ENCODE data around the gene GDF9. TPM values are rescaled to one million over a fixed set of nuclear protein-coding genes. Genes with fewer than 3 reads are reported as not detected.

Gene GDF9
- total and polyA plus RNA-seq, 2 donors (not counting 3 experiments of a cell fraction or from before 2014, with no cell fraction given) = 0.07 TPM; not detected in 1

DNA sequence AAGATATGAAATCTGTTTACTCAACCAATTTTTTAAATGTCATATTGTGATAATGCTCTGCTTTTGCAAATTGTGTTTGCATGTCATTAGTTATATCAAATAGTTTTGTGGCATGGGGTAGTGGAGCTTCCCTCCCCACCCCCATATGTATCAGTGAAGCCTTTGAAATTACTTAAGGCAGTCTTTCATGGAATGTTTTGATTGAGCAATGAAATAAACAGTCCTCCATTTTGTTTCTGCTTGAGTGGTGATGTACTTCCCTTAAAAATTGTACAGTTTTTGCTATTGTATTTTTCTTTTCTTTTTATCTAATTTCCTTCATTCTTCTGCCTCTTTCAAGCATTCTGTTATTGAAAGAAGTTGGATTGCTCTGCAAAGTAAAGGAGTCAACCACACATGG, 49.7 kb downstream of the GDF9 start:
- dilution Hi-C loops (cut with MboI; ENCODE audit: extremely low pct_ligation_motif_present, low sequenced_read_pairs) = no loop called here
- BruUV-seq (replicated peaks) = no TSS peak
- H3K27me3 ChIP-seq (ENCODE audit: control insufficient read depth in 2 of 2, insufficient read depth in 2 of 2, low read length in 2 of 2) = peaks cover 13 to 24% of the 10 kb centered on the region in 2 experiments

More for the DNA sequence above, 49.7 kb downstream of the GDF9 start:
- no peak overlapping the region for H3K4me3 ChIP-seq (replicated peaks in 1 of 3; ENCODE audit: insufficient read depth in 1 of 3, low read depth in 1 of 3, low read length in 3 of 3)
- H3K9me3 ChIP-seq (replicated peaks; ENCODE audit: control insufficient read depth, insufficient read depth, low read length) = no peaks in the 10 kb centered on the region
- DNase-seq (ENCODE audit: low read depth, low spot score) (no peak), FAIRE-seq (no peak)
- intact Hi-C loops (cut with micrococcal nuclease) = no loop called here
- no peaks in the 10 kb centered on the region for H3K36me3 ChIP-seq (ENCODE audit: control insufficient read depth in 2 of 2, extremely low read depth in 1 of 2, insufficient read depth in 2 of 2, low read length in 2 of 2)
- no peaks in the 10 kb centered on the region for H3K79me2 ChIP-seq (ENCODE audit: control insufficient read depth, insufficient read depth, low read length)
- no peak overlapping the region for H3K4me2 ChIP-seq (ENCODE audit: insufficient read depth, low read length)
- no peak overlapping the region for H2AFZ ChIP-seq (ENCODE audit: low read depth, low read length)
- TF ChIP-seq POLR2A (IDR thresholded peaks at IDR 0.05; ENCODE audit: low read depth, low read length) (no peak), EZH2 (IDR thresholded peaks at IDR 0.05; ENCODE audit: borderline replicate concordance, low read depth, low read length, severe bottlenecking) (no peak), MYC (IDR thresholded peaks at IDR 0.05; ENCODE audit: low read depth, low read length) (no peak), POLR2AphosphoS5 (IDR thresholded peaks at IDR 0.05; ENCODE audit: insufficient read depth, low read depth, low read length) (no peak), JUN (IDR thresholded peaks at IDR 0.05; ENCODE audit: borderline replicate concordance, insufficient read depth, insufficient read length, low read depth) (no peak), GATA2 (IDR thresholded peaks at IDR 0.05; ENCODE audit: insufficient read depth, insufficient read length, low read depth, low read length) (no peak), FOS (IDR thresholded peaks at IDR 0.05; ENCODE audit: borderline replicate concordance, insufficient read depth, low read length) (no peak)
- TF ChIP-seq, protein P1, sequence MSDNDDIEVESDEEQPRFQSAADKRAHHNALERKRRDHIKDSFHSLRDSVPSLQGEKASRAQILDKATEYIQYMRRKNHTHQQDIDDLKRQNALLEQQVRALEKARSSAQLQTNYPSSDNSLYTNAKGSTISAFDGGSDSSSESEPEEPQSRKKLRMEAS (IDR thresholded peaks at IDR 0.05; ENCODE audit: insufficient read depth, insufficient read length) = no peak
- TF ChIP-seq, protein P2, sequence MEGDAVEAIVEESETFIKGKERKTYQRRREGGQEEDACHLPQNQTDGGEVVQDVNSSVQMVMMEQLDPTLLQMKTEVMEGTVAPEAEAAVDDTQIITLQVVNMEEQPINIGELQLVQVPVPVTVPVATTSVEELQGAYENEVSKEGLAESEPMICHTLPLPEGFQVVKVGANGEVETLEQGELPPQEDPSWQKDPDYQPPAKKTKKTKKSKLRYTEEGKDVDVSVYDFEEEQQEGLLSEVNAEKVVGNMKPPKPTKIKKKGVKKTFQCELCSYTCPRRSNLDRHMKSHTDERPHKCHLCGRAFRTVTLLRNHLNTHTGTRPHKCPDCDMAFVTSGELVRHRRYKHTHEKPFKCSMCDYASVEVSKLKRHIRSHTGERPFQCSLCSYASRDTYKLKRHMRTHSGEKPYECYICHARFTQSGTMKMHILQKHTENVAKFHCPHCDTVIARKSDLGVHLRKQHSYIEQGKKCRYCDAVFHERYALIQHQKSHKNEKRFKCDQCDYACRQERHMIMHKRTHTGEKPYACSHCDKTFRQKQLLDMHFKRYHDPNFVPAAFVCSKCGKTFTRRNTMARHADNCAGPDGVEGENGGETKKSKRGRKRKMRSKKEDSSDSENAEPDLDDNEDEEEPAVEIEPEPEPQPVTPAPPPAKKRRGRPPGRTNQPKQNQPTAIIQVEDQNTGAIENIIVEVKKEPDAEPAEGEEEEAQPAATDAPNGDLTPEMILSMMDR (IDR thresholded peaks at IDR 0.05; ENCODE audit: extremely low read depth in 1 of 2, insufficient read depth in 1 of 2, low read depth in 1 of 2, low read length in 2 of 2) = no peak
- H3K4me1 ChIP-seq (ENCODE audit: control insufficient read depth, extremely low read depth, insufficient read depth, low read length) = peaks cover 2% of the 10 kb centered on the region
- no peaks in the 10 kb centered on the region for H3K9me1 ChIP-seq (replicated peaks; ENCODE audit: control insufficient read depth, extremely low read depth, insufficient read depth, low read length)
- H3K9ac ChIP-seq (replicated peaks; ENCODE audit: extremely low read depth, insufficient read depth, low read length) = no peak overlapping the region
- no peaks in the 10 kb centered on the region for H4K20me1 ChIP-seq (replicated peaks; ENCODE audit: control insufficient read depth, extremely low read depth, insufficient read depth, low read length)
- POLR2A ChIA-PET = no interaction called here
- no peak overlapping the region for H3K27ac ChIP-seq (ENCODE audit: insufficient read depth, low read depth, low read length)
- CTCF ChIA-PET = interaction anchor here (1.0 to 1.1 kb wide), 2 partner anchors 9 to 290 kb away, joined by 3 to 4 read pairs; no protein-coding TSS in a partner anchor

Data from endothelial cell of umbilical vein (primary cell).